K562 (cell line): ENCODE data around the gene DCXR. TPM values are rescaled to one million over a fixed set of nuclear protein-coding genes. Genes with fewer than 3 reads are reported as not detected.

Experiments used
- CHD2 ChIP-seq: IDR thresholded peaks from 2 replicates; pipeline ENCODE4 v1.6.1; 2011; ENCODE audit warnings: low read depth, low read length
- FOXA3 ChIP-seq, 2 experiments: fragments of 450-650 bp in 1 of 2; sonication (generic) in 1 of 2; formaldehyde crosslinking; IDR thresholded peaks in 1 of 2; conservative IDR thresholded peaks in 1 of 2; 2 replicates each; pipeline versions ENCODE4 v1.4.0 to v1.8.0; 2020 to 2022; ENCODE audit warnings: mild to moderate bottlenecking in 2 of 2, missing genetic modification reagents in 1 of 2
- HDAC1 ChIP-seq, 2 experiments: fragments of 450-650 bp; IDR thresholded peaks; 2 replicates each; pipeline ENCODE4 v1.6.1; 2016 to 2017; ENCODE audit warnings: inconsistent platforms in 1 of 2, mild to moderate bottlenecking in 1 of 2, moderate library complexity in 1 of 2
- JUND ChIP-seq, 2 experiments: IDR thresholded peaks; 2 replicates in 1 of 2; 3 replicates in 1 of 2; pipeline ENCODE4 v1.6.1; 2011; ENCODE audit warnings: borderline replicate concordance in 2 of 2, low read depth in 2 of 2, low read length in 2 of 2, improper control_type of control experiment in 1 of 2, missing biosample characterization in 1 of 2, missing genetic modification characterization in 1 of 2, missing genetic modification reagents in 1 of 2
- LCOR ChIP-seq: sonication (generic); formaldehyde crosslinking; IDR thresholded peaks from 2 replicates; pipeline ENCODE4 v1.8.0; 2022; ENCODE audit warnings: mild to moderate bottlenecking, missing genetic modification reagents
- NFIC ChIP-seq: fragments of 450-650 bp; IDR thresholded peaks from 2 replicates; pipeline ENCODE4 v1.6.1; 2017; ENCODE audit warnings: mild to moderate bottlenecking, inconsistent platforms
- NFYB ChIP-seq: IDR thresholded peaks from 2 replicates; pipeline ENCODE4 v1.6.1; 2011; ENCODE audit warnings: mild to moderate bottlenecking, moderate library complexity; ENCODE audit not compliant: insufficient read length; ENCODE audit errors: extremely low read depth
- PCBP2 ChIP-seq: fragments of 200-400 bp; formaldehyde crosslinking; IDR thresholded peaks from 2 replicates; pipeline ENCODE4 v1.6.1; 2018; ENCODE audit warnings: low read length, low read depth, mild to moderate bottlenecking, moderate library complexity; ENCODE audit not compliant: poor library complexity, severe bottlenecking
- SRF ChIP-seq, 2 experiments: fragments of 250-450, 450-650 bp in 1 of 2; sonication (Bioruptor Pico) in 1 of 2; sonication (generic) in 1 of 2; formaldehyde crosslinking; IDR thresholded peaks; 2 replicates each; pipeline versions ENCODE4 v1.5.0 to v1.5.1; 2020 to 2022; ENCODE audit warnings: mild to moderate bottlenecking in 1 of 2, missing genetic modification reagents in 1 of 2
- U2AF1 ChIP-seq: fragments of 200-400 bp; formaldehyde crosslinking; optimal IDR thresholded peaks from 2 replicates; pipeline ENCODE3; 2017; ENCODE audit warnings: mild to moderate bottlenecking, low read depth, low read length, moderate library complexity
- USF1 ChIP-seq: sonication (generic); formaldehyde crosslinking; IDR thresholded peaks from 2 replicates; pipeline ENCODE4 v1.9.0; 2022; ENCODE audit warnings: mild to moderate bottlenecking, missing genetic modification reagents
- VEZF1 ChIP-seq: fragments of 200-800 bp; sonication (Bioruptor generic); IDR thresholded peaks from 2 replicates; pipeline ENCODE4 v1.6.1; 2017; ENCODE audit warnings: missing genetic modification characterization, missing compliant biosample characterization
- ZBTB2 ChIP-seq: fragments of 450-650 bp; IDR thresholded peaks from 2 replicates; pipeline ENCODE4 v1.6.1; 2016; ENCODE audit warnings: antibody characterized with exemption
- ZNF12 ChIP-seq: sonication (generic); formaldehyde crosslinking; IDR thresholded peaks from 2 replicates; pipeline ENCODE4 v1.4.0; 2020; ENCODE audit warnings: mild to moderate bottlenecking, missing genetic modification reagents
- ZNF592 ChIP-seq: fragments of 450-650 bp; IDR thresholded peaks from 2 replicates; pipeline ENCODE4 v1.6.1; 2017; ENCODE audit warnings: antibody characterized with exemption, mild to moderate bottlenecking
- polyA plus RNA-seq, 8 experiments: library from polyadenylated mRNA; depleted of rRNA in 4 of 8; stranded (reverse) in 5 of 8; unstranded in 3 of 8; fragments of >200 nt; fragmentation: Nextera tagmentation in 2 of 8; fragmentation: Illumina TruSeq in 1 of 8; extraction: Ambion mirVana in 2 of 8; extraction: Trizol in 1 of 8; gene quantifications; 2 replicates each; pipeline versions ENCODE4 v1.2.1 to v1.2.3, GENCODE V29; 2011 to 2014; ENCODE audit warnings: inconsistent platforms in 1 of 8, missing spikeins in 1 of 8
- total RNA-seq, 7 experiments: library from RNA; depleted of rRNA in 6 of 7; stranded (reverse); fragments of >200 nt in 6 of 7; fragmentation: Illumina TruSeq in 2 of 7; extraction: Trizol in 2 of 7; gene quantifications; 2 replicates each; pipeline versions ENCODE4 v1.2.1 to v1.2.3, GENCODE V29; 2011 to 2021; ENCODE audit warnings: low replicate concordance in 1 of 7

Gene DCXR
- total and polyA plus RNA-seq, 9 of the 15 experiments (the other 6 are each of a cell fraction or from before 2014, with no cell fraction given) = 21.3 to 274 (median 156) TPM

GRCh38 chr17:82037092-82037888 is at the start of gene DCXR (continued):
- TF ChIP-seq JUND (IDR thresholded peaks at IDR 0.05; ENCODE audit: borderline replicate concordance, low read depth, low read length) (peak; percentile 5), JUND (tag; IDR thresholded peaks at IDR 0.05; ENCODE audit: borderline replicate concordance, low read depth, low read length) (no peak; the same call in 2 of the 3 replicates), CHD2 (peak; percentile 35; the same call in 1 of the 2 replicates), ZNF12 (CRISPR knock-in tag) (0 out of 2 replicates have a peak, but pooled peaks have one; percentile 10), FOXA3 (CRISPR knock-in tag; conservative IDR thresholded peaks at IDR 0.05 in 1 of 2, IDR thresholded peaks at IDR 0.05 in 1 of 2) (peak in 1 of 2 experiments; percentile 29; a peak in 1 of 4 replicates), HDAC1 (IDR thresholded peaks at IDR 0.05) (peak in 1 of 2 experiments; percentile 99; a peak in 3 of 4 replicates), PCBP2 (no peak), USF1 (CRISPR knock-in tag) (peak; percentile 28; the same call in 1 of the 2 replicates), LCOR (CRISPR knock-in tag) (peak; percentile 81; the same call in 1 of the 2 replicates), U2AF1 (peak; percentile 99), NFYB (peak; percentile 90), NFIC (peak; percentile 55), SRF (CRISPR knock-in tag; IDR thresholded peaks at IDR 0.05) (peak in 1 of 2 experiments; percentile 66; a peak in 1 of 4 replicates), ZNF592 (peak; percentile 23; the same call in 1 of the 2 replicates), VEZF1 (CRISPR knock-in tag) (peak; percentile 80), ZBTB2 (no peak)
